ENCODE data around the gene ZNF624. TPM values are rescaled to one million over a fixed set of nuclear protein-coding genes. Genes with fewer than 3 reads are reported as not detected.

The ZNF624 gene
- total RNA-seq, 1 donor from 2014 or later = 12.8 TPM

DNA sequence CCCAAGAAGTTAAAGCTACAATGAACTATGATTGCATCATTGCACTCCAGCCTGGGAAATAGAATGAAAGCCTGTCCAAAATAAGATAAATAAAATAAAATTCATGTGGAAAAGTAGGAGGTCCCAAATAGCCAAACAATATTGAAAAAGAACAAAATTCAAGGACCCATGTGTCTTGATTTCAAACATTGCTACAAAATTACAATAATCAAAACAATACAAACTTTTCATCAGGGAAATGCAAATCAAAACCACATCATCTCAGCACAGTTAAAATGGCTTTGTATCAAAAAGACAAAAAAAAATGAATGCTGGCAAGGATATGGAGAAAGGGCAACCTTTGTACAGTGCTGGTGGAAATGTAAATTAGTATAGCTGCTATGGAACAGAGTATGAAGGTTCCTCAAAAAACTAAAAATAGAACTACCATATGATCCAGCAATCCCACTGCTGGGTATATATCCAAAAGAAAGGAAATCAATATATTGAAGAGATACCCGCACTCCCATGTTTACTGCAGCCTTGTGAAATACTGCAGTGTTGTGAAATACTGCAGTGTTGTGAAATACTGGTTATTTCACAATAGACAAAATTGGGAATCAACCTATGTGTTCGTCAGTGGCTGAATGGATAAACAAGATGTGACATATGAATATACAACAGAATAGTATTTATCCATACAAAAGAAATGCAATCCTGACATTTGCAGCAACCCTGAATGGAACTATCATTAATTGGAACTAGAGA lies 60.1 kb downstream of the ZNF624 start:
- DNase-seq = no peak

DNA sequence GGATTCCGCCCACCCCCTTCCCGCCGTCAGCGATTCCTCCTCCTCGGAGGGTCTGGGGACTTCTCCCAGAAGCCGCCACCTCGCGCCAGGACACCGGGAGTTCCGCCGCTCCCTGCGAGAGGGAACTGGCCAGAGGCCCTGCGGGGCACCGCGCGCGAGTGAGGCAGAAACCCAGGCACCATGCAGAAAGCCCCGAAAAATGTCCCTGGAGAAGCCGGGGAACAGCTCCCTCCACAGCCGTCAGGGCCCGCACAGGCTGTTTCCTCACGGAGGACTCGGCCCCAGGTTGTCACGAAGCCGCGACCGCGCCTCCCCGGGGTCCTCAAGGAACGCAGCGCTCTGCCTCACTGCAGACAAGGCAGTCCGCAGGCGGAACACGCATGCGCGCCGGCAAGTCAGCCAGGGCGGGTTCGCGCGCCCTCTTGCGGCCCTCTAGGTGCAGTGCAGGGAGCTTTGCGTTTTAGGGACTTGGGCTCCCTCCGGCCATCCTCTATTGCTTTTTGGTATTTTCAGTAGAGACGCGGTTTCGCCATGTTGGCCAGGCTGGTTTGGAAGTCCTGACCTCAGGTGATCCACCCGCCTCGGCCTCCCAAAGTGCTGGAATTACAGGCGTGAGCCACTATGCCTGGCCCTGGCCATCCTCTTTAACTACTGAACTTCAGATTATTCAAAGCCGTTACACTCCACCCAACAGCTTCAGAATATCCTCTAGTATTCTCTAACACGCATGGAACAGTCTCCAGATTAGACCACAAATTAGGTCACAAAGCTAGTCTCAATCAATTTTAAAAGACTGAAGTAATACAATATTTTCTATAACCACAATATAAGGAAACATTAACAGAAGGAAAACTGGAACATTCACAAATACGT lies 64.3 kb downstream of the ZNF624 start:
- DNase-seq = peak; percentile 85

DNA sequence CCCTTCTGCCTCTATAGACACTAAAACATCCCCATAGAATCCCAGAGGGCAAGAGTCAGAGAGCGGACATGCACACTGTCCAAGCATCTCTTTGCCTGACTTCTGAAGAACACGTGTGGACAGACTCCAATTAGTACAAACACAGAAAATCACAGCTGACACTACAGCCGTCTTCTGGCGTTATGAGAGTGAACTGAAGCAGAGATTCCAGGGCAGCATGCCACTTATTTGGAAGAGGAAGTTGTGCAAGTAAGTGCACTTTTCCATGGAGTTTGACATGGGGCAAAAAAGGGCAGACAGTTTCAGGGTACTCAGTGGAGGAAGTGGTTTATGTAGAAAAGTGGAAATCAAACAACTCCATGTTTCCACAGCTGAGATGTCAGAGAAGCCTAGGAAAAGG lies 67.9 kb downstream of the ZNF624 start:
- DNase-seq = no peak

DNA sequence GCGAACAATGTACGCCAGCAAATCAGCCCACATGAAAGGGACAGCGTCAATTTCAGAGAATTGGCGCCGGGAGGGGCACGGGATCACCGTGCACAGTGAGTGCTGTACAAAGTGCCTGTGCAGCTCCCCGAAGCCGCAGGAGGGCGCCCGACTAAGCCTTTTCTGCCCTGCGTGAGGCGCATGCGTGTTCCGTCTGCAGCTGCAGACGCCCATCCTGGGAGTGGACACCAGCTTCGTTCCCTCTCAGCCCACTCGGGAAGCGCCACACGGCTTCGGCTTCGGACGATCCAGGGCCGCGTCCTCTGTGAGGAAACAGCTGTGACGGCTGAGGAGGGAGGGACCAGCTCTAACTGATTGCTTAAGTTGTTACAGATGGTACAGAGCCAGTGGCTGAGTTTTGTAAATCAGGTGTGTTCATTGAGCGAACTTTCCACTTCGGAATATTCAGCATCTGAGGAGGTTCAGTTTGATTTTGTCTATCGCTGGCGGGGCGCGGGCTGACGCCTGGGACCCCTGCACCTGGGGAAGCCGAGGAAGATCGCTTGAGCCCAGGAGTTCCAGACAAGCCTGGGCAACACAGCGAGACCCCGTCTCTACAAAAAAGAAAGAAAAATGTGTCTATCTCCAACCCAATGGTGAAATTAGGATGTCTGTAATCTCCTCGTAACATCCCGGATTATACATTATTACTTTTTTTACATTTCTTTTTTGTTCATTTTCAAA lies 69.2 kb downstream of the ZNF624 start:
- peak; percentile 71 for DNase-seq

DNA sequence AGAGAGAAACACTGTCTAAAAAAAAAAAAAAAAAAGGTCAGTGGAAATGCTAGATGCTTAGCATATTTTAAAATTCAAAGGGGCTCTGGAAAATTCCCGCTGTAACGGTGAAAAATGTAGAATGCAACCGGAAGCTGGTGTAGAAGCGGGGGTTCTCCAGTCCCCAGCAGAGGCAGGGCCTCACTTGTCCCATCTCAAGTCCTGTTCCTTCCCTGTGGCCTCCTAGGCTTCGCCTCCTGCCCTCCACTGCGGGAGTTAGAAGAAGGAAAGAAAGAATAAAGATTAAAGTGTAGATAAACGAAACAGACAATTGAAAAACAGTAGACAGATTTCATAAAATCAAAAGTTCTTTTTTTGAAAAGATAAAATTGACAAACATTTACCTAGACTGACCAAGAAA lies 69.9 kb downstream of the ZNF624 start:
- no peak for DNase-seq

DNA sequence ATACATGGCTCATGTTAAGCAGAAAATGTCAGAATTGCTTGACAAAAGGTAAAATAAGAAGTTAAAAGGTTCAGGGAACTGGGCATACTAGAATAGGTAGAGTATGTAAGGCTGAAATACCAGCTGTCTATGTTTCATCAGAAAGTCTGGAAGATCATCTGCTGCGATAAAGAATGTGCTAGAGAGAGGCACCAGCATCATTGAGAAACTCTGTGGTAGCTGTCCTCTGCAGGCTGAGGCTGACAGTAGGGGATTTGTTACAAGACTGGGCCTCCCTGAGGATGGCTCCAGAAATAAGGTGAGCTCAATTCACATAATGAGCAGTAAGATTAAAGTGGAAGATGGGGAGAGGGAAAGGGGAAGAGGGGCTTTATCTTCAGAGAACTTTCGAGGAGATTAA lies 80.2 kb downstream of the ZNF624 start:
- DNase-seq = no peak

Small RNA genes lying within 50 kb of the gene (small RNA-seq; reads per million reads assigned to genes)
- not detected for gene RNU6-405P (ENCODE audit: low replicate concordance)

Other genes starting within 250 kb of the ZNF624 start
- 5.2 TPM for gene TRPV2, start 238.3 kb downstream of the ZNF624 start, total RNA-seq
- gene LRRC75A, start 161.7 kb downstream of the ZNF624 start, total RNA-seq = 2.9 TPM
- 5.2 TPM for gene ZNF287, start 84.6 kb downstream of the ZNF624 start, total RNA-seq
- 1.7 TPM for gene CCDC144A, start 36.4 kb upstream of the ZNF624 start, total RNA-seq

Measured in skin of body (tissue), 3 donors.